Activated CD8-positive, alpha-beta T cell treated with anti-CD3 and anti-CD28 coated beads for 36 hours (primary cell): Measurements from ENCODE around the gene C3orf70. TPM values are rescaled to one million over a fixed set of nuclear protein-coding genes. Genes with fewer than 3 reads are reported as not detected.

Experiments used
- ATAC-seq: fragments of 200-7000 bp; cut with Tn5 transposase; one replicate; pipeline ENCODE4 v1.10.0; 2021; ENCODE audit warnings: mild to moderate bottlenecking, moderate library complexity
- CTCF ChIA-PET: fragments of 350-600 bp; sonication (Branson Sonifier 250); formaldehyde crosslinking; loops from one replicate; lab custom pipeline; 2021; ENCODE audit warnings: antibody characterized with exemption; lab: Charles Lee
- POLR2A ChIA-PET: fragments of 350-600 bp; sonication (Branson Sonifier 250); formaldehyde crosslinking; loops from one replicate; lab custom pipeline; 2021; ENCODE audit warnings: antibody characterized with exemption; lab: Charles Lee
- DNase-seq: peaks from one replicate; pipeline ENCODE4 v3.0.0-alpha.2; 2020
- H3K27ac Mint-ChIP-seq: one replicate; pipeline ENCODE4 v1.8.0; 2021; ENCODE audit warnings: mild to moderate bottlenecking, mixed read lengths
- H3K27me3 Mint-ChIP-seq: one replicate; pipeline ENCODE4 v1.8.0; 2021; ENCODE audit warnings: mixed read lengths
- H3K36me3 Mint-ChIP-seq: one replicate; pipeline ENCODE4 v1.8.0; 2021; ENCODE audit warnings: low read depth, mixed read lengths
- H3K4me1 Mint-ChIP-seq: one replicate; pipeline ENCODE4 v1.8.0; 2021; ENCODE audit warnings: low read depth, mixed read lengths
- H3K4me3 Mint-ChIP-seq: one replicate; pipeline ENCODE4 v1.8.0; 2021; ENCODE audit warnings: mild to moderate bottlenecking, moderate library complexity, mixed read lengths
- H3K9me3 Mint-ChIP-seq: one replicate; pipeline ENCODE4 v1.8.0; 2021; ENCODE audit warnings: mixed read lengths
- intact Hi-C: fragments of 100-400 bp; cut with micrococcal nuclease; formaldehyde crosslinking; loops from one replicate; pipeline ENCODE4 v1.10.0; 2022
- total RNA-seq, 2 experiments: library from RNA; stranded (reverse); gene quantifications; one replicate each; pipeline ENCODE4 v1.2.3, GENCODE V29; 2021
- TF ChIP-seq, protein P1 (sequence below): fragments of 200-600 bp; IDR thresholded peaks from one replicate; pipeline ENCODE4 v1.8.0; 2022; ENCODE audit warnings: antibody characterized with exemption, mild to moderate bottlenecking

The C3orf70 gene
- total RNA-seq, 2 experiments from 2014 or later = 0.04 TPM; not detected in 1

DNA sequence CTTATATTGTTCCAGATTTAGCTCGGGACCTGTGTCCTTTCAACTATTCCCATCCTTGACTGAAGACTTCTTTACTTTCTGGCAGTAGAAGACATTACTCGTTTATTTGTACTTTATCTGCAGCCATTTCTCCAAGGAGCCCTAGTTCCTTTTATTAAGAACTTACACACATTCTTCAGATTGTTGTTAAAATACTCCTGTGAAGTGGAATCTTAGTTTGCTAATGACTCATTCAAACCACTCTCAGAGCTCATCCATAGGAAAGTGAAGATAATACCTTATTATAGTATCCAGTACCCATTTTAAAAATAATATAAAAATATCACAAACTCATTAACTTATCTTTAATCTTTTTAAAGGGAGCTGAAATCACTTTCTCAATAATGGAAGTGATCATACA lies 63.5 kb downstream of the C3orf70 start:
- Mint-ChIP-seq H3K9me3 (no peaks in the 10 kb centered on the region), H3K4me1 (no peaks in the 10 kb centered on the region), H3K36me3 (no peaks in the 10 kb centered on the region), H3K27me3 (peaks cover 10% of the 10 kb centered on the region), H3K4me3 (no peak overlapping the region), H3K27ac (no peak overlapping the region)
- POLR2A ChIA-PET = no interaction called here
- DNase-seq (no peak), ATAC-seq (no peak)
- CTCF ChIA-PET = no interaction called here
- TF ChIP-seq, protein P1, sequence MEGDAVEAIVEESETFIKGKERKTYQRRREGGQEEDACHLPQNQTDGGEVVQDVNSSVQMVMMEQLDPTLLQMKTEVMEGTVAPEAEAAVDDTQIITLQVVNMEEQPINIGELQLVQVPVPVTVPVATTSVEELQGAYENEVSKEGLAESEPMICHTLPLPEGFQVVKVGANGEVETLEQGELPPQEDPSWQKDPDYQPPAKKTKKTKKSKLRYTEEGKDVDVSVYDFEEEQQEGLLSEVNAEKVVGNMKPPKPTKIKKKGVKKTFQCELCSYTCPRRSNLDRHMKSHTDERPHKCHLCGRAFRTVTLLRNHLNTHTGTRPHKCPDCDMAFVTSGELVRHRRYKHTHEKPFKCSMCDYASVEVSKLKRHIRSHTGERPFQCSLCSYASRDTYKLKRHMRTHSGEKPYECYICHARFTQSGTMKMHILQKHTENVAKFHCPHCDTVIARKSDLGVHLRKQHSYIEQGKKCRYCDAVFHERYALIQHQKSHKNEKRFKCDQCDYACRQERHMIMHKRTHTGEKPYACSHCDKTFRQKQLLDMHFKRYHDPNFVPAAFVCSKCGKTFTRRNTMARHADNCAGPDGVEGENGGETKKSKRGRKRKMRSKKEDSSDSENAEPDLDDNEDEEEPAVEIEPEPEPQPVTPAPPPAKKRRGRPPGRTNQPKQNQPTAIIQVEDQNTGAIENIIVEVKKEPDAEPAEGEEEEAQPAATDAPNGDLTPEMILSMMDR = no peak
- intact Hi-C loops = no loop called here

DNA sequence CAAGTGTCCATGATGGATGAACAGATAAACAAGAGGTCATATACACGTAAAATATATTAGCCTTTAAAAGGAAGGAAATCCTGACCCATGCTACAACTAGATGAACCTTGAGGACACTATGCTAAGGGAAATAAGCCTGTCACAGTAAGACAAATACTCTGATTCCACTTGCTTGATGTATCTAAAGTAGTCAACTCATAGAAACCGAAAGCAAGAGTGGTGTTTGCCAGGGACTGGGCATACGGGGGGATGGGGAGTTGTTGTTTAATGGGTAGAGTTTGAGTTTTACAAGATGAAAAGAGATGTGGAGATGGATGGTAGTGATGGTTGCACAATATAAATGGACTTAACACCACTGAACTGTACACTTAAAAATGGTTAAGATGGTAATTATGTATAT lies 65.4 kb downstream of the C3orf70 start:
- no peaks in the 10 kb centered on the region for H3K9me3 Mint-ChIP-seq
- ATAC-seq (no peak), DNase-seq (no peak)
- no peaks in the 10 kb centered on the region for H3K36me3 Mint-ChIP-seq
- POLR2A ChIA-PET = no interaction called here
- no peaks in the 10 kb centered on the region for H3K4me1 Mint-ChIP-seq
- TF ChIP-seq, protein P1 = no peak
- CTCF ChIA-PET = no interaction called here
- peaks cover 6% of the 10 kb centered on the region for H3K27me3 Mint-ChIP-seq
- no peak overlapping the region for H3K4me3 Mint-ChIP-seq
- intact Hi-C loops = no loop called here
- no peak overlapping the region for H3K27ac Mint-ChIP-seq

DNA sequence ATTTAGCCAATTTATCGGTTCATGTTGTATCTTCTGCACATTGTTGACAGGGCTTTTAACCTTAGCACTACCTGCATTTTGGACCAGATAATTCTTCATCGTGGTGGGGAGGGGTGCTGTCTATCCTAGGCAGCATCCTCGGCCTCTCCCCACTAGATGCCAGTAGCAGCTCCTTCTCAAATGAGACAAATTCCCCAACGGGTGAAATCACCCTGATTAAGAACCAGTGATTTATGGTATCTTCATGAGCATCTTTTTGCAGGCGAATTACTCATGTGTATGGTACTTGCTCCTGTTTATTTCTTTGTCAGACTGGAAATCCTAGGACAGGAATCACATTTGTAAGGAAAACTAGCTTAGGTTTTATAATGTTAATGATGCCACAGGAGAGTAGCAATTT lies 68.0 kb downstream of the C3orf70 start:
- Mint-ChIP-seq H3K4me1 (no peaks in the 10 kb centered on the region), H3K27me3 (peaks cover 3% of the 10 kb centered on the region), H3K27ac (no peak overlapping the region), H3K4me3 (no peak overlapping the region), H3K36me3 (no peaks in the 10 kb centered on the region), H3K9me3 (no peaks in the 10 kb centered on the region)
- intact Hi-C loops = no loop called here
- POLR2A ChIA-PET = no interaction called here
- TF ChIP-seq, protein P1 = no peak
- ATAC-seq (no peak), DNase-seq (no peak)
- CTCF ChIA-PET = no interaction called here

DNA sequence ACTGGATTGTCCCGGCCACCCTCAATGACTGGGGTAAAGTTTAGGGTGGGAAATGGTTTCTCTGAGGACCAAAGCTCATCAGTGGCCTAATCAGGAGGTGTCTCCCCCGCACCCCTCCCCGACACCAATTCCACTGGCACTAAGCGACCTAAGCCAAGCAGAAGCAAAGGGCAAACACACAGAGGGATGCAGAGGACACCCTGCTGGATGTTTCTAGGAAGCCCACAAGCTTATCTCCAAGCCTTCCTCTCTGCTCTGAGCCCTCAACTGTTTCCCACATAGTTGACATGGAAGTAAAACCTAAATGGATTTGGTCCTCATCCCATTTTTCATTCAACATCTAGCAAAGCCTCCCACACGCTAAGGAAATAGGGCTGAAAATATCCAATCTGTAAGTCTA lies 68.5 kb downstream of the C3orf70 start:
- CTCF ChIA-PET = no interaction called here
- no peaks in the 10 kb centered on the region for H3K9me3 Mint-ChIP-seq
- no peak overlapping the region for H3K27ac Mint-ChIP-seq
- TF ChIP-seq, protein P1 = no peak
- ATAC-seq (no peak), DNase-seq (no peak)
- POLR2A ChIA-PET = no interaction called here
- H3K4me3 Mint-ChIP-seq = no peak overlapping the region
- no peaks in the 10 kb centered on the region for H3K36me3 Mint-ChIP-seq
- H3K4me1 Mint-ChIP-seq = no peaks in the 10 kb centered on the region
- peaks cover 3% of the 10 kb centered on the region for H3K27me3 Mint-ChIP-seq
- intact Hi-C loops = no loop called here

DNA sequence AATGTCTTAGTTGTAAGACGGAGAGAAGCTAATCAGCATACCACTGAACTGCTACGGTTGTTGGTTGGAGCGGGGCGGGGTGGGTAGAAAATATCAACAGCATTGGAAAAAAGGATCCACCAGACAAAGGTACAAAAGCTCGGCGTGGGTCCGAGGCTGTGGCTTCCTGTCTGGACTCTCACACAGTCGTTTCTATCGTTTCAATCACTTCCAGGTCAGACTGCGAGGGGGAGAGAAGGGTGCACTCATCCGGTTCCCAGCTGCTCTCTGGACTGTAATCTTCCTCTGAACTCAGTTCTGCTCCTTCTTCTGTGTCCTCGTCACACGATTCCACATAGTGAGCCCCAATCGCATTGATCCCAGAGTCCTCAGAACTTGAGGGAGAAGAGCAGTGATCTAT lies 70.0 kb downstream of the C3orf70 start:
- intact Hi-C loops = no loop called here
- no peak for DNase-seq
- ChIA-PET POLR2A (no interaction called here), CTCF (no interaction called here)
- Mint-ChIP-seq H3K27me3 (peaks cover 3% of the 10 kb centered on the region), H3K9me3 (no peaks in the 10 kb centered on the region), H3K4me1 (no peaks in the 10 kb centered on the region), H3K4me3 (no peak overlapping the region), H3K27ac (no peak overlapping the region), H3K36me3 (no peaks in the 10 kb centered on the region)
- TF ChIP-seq, protein P1 = no peak
- no peak for ATAC-seq
